NCI-H82 treated with DMSO at 0.1 percent for 48 hours (cell line): ENCODE measurements around the gene BIN1.
"Not testable (repeated sequence)": the region's sequence is repeated elsewhere in the genome, so short reads cannot be mapped to it uniquely, and the experiment has no call there.

Experiments used
- DNase-seq: peaks from one replicate; lab custom pipeline; 2025; ENCODE audit not compliant: unreplicated experiment; lab: John Stamatoyannopoulos, UW

The BIN1 gene

DNA sequence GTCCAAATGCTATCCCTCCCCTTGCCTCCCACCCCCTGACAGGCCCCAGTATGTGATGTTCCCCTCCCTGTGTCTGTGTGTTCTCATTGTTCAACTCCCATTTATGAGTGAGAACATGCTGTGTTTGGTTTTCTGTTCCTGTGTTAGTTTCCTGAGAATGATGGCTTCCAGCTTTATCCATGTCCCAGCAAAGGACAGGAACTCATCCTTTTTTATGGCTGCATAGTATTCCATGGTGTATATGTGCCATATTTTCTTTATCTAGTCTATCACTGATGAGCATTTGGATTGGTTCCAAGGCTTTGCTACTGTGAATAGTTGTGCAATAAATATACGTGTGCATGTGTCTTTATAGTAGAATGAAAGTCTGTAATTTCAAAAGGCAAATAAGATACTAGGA is 78.2 kb downstream of the BIN1 start:
- not testable (repeated sequence) for DNase-seq

DNA sequence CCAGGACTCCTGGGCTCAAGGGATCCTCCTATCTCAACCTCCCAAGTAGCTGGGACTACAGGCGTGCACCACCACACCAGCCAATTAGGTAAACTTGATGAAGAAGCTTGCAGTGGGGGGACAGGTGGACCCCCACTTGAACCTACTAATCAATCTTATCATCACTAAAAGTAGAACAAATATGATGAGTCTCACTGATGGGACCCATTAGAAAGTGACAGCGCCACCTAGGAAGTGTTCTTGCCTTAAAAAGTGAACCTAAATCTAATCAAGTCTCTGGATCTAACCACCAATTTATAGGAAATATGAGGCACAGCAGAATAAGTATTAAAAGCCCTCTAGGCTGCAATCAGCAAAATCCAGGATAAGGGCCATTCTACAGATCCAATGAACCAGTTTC is 79.2 kb downstream of the BIN1 start:
- no peak for DNase-seq

DNA sequence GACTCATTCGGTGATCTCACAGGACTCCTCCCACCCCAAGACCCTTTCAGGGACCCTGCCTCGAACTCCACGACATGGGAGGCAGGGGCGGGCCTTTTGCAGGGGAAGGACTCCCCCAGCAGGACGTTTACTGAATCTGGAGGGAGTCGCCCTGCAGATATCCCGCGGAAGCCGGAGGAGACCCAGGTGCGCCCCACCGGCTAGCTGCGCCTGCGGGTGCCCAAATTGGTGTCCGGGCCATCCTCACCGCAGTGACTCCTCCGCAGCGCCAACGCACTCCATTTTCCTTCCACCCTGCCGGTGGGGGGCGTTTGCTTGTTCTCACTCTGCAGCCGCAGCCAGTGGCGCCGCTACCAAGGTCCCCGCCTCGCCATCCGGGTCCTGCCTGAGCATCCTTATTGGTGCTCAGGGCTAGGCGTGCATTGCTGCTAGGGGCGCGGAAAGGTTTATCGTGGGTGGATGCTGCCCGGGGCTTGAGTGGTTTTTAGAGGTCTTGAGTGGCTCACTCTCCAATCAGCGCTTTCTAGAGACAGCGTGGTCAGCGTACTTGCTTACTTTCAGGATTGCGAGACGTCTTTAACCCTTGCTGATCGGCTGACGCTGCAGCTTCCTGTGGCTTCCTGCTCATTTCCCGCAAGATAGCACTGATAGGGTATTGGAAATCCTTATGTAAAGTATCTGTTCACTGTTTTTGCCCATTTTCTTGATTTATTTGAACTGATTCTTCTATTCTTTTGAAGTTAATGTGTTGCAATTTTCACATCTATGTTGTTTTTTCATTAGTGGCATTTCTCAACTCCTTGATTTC is 81.4 kb downstream of the BIN1 start:
- peak; percentile 85 for DNase-seq

DNA sequence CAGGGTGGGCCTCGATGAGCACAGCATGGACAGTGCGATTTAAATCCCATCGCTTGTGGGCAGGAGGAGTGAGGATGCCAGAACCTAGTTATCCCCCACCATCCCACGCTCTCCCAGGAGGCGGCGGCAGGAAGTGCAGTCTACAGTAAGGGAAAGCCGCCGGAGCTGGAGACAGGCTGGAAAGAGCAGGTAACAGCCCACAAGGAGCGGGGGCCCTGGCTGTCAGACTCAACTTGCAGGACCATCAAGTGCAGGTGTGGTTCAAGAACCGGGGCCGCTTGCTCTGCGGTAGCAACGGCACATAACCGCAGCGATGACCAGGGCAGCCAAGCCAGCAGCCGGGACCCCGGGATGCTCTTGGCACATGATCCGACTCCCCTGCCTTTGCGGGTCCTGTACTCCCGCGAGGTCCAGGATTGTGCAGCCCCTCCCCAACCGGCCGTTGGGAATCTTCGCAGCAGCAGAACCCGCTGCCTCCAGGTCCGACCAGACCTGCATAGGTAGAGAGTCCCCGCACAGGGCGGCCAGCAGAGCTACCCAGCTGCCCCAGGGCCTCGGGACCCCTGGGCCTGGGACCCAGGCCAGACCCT is 82.1 kb downstream of the BIN1 start:
- peak; percentile 88 for DNase-seq

DNA sequence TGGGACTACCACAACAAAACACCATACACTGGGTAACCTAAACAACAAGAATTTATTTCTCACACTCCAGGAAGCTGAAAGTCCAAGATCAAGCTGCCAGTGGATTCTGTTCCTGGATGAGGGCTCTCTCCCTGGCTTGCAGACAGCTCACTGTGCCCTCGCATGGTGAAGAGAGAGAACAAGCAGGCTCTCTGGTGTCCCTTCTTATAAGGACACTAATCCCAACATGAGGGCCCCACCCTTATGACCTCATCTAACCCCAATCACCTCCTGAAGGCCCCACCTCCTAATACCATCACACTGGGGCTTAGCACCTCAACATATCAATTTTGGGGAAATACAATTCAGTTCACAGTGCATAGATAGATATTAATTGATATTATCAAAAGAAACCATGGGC is 83.5 kb downstream of the BIN1 start:
- no peak for DNase-seq

DNA sequence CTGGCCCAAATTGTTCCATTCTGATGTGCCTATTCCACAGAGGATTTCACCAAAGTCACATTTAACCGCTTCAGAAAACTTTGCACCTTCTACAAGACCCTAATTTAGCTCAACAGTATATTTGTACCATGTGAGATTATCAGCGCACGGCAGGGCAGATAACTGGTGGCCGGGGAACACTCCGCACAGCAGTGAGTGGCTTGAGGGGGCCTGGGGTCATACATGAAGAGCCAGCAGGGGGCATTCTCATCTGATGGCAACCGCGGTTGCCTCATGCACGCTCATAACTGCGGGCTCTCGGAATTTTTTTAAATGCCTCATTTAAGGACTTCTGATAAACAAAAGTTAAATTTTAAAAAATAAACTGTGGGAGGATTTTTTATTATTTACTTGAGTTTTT is 84.1 kb downstream of the BIN1 start:
- DNase-seq = no peak

DNA sequence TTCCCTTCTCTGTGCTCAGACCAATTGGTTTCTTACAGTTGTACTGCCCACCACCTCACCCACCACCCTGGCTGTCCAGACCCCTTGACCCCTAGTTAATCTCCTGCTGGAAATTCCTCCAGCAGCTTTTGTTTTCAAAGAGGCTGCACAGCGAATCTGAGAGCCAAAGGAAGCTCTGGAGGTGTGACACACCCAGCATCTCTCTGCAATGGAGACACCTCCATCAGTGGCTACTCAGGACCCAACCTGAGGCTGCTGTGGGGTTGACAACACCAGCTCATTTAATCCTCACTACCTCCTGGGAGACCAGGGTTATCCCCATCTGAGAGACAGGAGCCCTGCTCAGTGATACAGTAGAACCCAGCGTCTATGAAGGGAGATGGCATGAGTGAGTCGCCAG is 86.4 kb downstream of the BIN1 start:
- no peak for DNase-seq

DNA sequence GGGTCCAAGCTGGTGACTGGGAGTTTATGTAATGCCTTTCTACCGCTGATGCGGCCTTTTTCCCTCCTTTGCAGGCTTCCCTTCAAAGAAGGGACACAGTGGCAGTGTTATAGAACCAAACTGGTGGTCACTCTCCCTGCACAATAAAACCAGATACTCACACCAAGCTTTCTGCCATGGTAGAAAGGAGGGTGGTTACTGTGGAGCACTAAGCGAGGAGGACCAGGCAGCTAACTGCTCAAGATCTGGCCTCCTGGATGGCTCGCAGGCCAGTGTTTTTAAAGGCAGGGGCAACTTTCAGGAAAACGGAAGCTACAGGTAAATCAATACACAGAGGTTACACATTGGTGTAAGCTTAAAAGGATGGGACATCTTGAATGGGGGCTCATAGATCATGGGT is 89.4 kb downstream of the BIN1 start:
- DNase-seq = no peak

DNA sequence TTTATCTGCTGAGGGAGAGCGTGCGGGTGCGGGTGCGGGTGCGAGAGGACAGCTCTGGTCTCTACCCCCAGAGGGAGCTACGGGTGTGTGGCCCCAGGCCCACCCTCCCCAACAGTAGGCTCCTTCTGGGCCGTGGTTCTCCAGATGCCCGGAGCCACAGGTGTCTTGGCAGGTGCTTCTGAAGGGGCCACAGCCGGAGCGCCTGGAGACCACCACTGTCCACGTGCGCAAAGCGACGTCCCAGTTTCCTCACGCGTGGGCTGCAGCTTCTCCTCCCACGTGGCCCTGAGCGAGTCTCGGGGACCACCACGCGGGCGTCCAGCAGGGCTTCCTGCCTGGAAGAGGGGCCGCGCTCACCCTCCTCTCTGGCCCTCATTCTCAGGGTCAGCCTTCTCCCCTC is 90.6 kb downstream of the BIN1 start:
- no peak for DNase-seq

DNA sequence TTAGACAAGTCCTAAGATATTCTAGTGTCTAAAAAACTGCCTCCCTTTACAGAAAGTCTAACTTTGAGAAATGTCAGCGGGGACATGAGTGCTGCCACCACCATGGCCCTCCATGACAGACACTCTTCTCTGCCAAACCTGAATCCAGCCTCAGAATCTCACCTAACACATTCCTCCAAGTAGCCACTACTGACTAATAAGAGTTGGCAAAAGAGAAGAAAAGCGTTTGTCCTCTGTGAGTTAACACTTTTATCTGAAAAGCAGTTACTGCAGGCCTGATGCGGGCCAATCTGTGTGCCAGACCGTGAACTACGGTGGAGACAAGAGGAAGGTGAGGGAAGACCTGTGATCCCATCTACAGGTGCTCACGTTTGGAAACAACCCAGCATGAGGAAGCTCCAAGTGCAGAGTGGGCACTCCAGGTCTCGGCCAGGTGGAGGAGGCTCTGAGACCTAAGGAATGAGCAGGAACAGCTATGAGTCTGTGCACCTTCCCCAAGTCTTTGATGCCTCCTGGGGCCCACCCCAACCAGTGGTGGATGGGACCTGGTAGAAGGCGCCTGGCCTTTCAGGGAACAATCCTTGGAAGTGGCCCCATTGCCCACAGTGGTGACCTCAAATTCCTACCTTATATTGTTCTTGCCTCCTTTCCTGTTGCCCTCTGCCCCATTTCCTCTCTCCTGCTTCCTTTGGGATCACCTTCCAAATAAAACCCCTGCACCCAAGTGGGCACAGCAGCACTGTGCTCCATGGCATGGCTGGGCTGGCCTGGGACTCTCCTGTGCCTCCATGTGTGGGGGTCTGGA is 91.6 kb downstream of the BIN1 start:
- DNase-seq = no peak

DNA sequence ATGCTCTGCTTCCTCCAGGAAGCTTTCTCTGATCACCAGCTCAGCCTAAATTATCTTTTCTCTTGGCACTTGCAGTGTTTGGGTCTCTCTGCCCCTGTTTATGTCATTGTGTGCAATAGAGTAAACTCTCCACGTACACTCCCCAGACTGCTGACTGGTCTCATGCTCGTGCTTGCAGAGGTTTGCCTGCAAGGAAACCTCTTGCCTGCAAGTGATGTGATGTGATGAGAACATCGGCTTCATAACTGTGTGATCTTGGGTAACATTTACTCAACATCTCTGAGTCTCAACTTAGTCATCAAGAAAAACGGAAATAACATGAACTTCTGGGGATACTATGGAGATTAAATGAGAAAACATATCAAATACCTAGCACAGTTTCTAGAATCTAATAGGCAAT is 92.3 kb downstream of the BIN1 start:
- DNase-seq = no peak

DNA sequence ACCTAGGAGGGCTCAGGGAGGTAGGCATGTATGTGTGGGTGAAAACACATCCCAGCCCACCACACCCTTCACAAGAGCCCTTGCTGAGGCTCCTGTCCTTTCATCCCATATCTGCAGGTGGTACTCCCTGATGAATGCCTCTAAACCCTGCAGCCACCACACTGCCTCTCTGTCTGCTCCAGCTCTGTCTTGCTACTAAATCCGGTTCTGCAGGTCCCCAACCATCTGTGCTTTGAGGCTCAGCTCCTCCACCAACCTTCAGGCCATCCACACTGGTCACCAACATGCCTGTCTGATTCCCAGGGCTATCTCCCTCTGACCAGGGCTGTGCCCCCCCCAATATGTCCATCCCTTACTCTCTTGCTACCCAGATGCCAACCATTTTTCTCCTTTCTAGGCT is 92.7 kb downstream of the BIN1 start:
- DNase-seq = peak; percentile 23

DNA sequence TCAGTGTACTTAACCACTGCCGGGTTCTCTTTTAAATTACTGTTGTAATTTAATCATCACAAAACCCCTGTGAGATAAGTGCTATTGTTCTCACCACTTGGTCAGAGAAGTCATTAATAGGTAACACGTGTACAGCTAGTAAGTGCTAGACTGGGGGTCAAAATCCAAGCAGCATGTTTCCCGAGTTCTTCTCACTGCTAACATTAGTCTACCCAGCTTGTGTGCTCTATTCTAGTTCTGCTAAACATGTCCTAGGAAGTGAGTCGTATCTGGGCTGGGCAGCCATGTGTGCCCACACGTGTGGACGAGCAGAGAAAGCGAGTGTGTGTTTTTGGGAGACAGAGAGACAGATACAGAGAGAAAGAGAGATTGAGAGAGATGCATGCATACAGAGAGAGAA is 94.1 kb downstream of the BIN1 start:
- DNase-seq = no peak

DNA sequence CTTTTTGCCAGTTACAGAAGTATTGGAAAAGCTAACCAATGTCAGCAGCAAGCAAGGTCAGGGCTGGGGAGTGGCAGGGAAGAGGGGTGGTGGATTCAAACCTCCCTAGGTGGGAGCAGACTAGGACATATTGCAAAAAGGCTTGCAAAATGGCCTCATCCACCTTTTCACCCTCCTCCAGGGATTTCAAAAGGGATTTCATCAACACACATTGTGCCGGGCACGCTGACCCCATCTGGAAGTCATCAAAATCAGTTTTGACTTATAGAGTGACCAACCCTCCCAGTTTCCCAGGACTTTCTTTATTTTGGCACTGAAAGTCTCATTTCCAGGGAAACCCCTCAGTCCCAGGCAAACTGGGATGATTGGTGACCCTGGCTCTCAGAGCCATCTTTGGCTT is 94.7 kb downstream of the BIN1 start:
- DNase-seq = peak; percentile 39

DNA sequence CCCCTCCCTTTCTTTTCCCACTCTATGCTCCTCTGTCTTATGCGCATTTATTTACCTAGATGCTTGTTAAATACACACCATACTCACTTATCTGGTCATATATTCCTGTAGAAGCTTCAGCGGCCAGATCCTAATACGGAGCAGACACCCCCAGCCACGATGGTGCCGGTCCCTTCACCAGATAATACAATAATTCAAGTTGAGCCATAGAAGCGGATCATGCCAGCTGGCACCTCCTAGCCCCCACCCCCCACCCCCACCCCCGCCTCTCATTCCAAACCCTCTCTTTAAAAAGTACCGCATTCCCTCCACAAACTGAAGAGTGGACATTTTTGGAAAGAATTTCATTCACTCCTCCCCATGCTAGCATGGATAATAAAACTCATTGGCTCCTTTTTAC is 95.2 kb downstream of the BIN1 start:
- DNase-seq = peak; percentile 90

DNA sequence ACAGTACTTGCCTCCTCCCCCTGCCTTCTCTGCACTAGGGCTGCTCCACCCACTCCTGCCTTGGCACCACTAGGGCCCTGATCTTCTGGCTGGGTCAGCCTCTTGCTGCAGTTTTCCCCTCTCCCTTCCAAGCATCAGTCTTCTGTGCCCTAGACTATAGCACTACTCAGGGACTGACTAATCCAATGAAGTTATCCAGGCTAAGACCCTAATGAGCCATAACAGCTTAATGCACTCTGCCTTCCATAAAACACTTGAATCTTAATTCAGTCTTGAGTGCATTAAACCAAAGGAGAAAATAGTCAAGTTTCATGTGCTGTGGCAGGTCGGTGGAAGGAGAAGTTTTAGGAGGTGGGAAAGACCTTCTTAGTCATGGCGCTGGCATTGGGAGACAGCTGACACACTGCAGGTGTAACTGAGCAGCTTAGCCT is 95.7 kb downstream of the BIN1 start:
- DNase-seq = peak; percentile 99

DNA sequence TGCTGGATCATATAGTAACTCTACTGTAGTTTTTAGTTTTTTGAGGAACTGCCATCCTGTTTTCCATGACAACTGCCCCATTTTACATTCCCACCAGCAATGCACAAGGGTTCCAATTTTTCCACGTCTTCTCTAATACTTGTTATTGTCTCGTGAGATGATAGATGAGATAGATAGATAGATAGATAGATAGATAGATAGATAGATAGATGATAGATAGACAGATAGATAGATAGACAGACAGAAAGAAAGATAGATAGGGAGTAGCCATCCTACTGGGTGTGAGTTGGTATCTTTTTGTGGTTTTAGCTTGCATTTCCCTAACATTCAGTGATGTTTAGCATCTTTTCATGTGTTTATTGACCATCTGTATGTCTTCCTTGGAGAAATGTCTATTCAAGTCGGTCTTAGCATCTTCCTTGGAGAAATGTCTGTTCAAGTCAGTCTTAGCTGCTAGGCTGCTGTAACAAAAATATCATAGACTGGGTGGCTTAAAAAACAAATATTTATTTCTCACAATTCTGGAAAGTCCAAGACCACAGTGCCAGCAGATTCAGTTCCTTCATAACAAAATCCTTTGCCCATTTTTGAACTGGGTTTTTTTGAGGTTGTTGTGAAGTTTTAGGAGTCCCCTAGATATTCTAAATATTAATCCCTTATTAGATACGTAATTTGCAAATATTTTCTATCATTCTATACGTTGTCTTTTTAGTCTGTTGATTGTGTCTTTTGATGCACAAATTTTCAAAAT is 98.5 kb downstream of the BIN1 start:
- DNase-seq = no peak

DNA sequence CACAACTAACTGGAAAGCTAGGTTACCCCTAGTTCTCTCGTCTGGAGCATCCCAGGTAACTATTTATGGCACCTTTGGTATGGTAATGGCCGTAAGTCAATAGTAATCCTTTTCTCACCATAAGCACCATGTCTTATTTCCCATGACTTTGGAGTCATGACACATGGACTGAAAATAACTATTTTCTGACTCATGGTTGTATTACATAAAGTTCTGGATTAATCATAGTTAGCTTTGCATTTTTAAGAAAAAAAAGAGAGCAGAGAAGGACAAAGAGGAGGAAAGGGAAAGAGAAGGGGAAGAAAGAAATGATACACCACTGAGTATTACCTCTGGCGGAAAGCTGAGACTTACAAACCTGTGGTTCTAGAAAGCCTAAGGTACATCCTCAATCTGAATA is 99.3 kb downstream of the BIN1 start:
- no peak for DNase-seq

DNA sequence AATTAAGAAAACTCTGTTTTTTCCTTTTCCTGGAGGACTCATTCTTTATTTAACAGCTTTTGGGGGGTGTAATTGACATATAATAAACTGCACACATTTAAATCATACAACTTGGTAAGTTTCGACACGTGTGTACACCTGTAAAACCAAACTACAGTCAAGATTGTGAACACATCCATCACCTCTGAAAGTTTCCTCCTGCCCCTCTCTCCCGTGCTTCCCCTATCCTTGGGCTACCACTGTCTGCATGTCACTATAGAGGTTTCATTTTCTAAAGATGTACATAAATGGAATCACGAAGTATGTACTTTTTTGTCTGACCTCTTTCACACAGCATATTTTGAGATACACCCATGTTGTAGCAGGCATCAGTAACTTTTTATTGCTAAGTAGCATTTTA is 100.0 kb downstream of the BIN1 start:
- DNase-seq = no peak

DNA sequence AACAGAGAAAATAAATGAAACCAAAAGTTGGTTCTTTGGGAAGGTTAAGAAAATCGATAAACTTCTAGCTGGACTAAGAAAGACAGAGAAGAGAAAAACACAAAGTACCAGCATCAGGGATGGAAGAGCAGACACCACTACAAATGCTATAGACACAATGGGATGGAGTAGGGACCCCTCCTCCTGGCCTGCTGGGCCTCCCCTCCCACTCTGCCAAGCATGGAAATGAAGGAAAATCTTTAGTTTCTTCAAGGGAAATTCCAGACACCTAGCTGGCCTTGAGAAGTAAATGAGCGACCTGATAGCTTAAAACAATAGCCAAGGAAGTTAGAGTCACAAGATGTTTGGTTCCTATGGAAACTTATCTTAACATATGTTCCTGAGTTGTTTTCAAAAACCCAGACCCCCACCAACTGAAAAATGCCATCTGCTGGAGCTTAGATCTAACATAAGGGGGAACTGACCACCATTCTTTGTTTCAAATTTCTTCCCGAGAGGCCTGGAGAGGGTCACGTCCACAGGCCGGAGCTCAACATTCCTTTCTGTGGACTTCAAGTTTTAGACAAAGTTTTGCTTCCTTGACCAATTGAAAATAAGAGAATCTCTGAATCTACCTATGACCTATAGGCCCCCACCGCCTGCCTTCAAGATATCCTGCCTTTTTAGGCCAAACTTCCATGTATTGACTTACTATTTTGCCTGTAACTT is 101.9 kb downstream of the BIN1 start:
- peak; percentile 56 for DNase-seq
